Upper lobe of left lung (tissue), 6 donors: ENCODE measurements around the gene ERG28. TPM values are rescaled to one million over a fixed set of nuclear protein-coding genes. Genes with fewer than 3 reads are reported as not detected.

ENCODE experiments used
- ATAC-seq, 2 donors: fragments of 200-7000 bp; cut with Tn5 transposase; one replicate each; pipeline ENCODE4 v1.9.1; 2022; ENCODE audit warnings: mild to moderate bottlenecking in 2 of 2, moderate library complexity in 2 of 2; ENCODE audit not compliant: low FRiP score in 2 of 2
- DNase-seq, 2 donors: peaks; one replicate each; pipeline ENCODE4 v3.0.0-alpha.2; 2019 to 2020
- H3K27ac ChIP-seq, 4 donors: fragments of 200-600 bp; sonication (generic); one replicate each; pipeline ENCODE4 v1.5.1; 2016 to 2019
- H3K27me3 ChIP-seq, 4 donors: fragments of 200-600 bp; sonication (generic); one replicate each; pipeline ENCODE4 v1.5.1; 2017 to 2019
- H3K36me3 ChIP-seq, 4 donors: fragments of 200-600 bp; sonication (generic); one replicate each; pipeline ENCODE4 v1.5.1; 2016 to 2019
- H3K4me1 ChIP-seq, 4 donors: fragments of 200-600 bp; sonication (generic); one replicate each; pipeline ENCODE4 v1.5.1; 2018 to 2019
- H3K4me3 ChIP-seq, 4 donors: fragments of 200-600 bp; sonication (generic); one replicate each; pipeline ENCODE4 v1.5.1; 2017 to 2019; ENCODE audit warnings: mild to moderate bottlenecking in 2 of 4, moderate library complexity in 1 of 4
- H3K9me3 ChIP-seq, 4 donors: fragments of 200-600 bp; sonication (generic); one replicate each; pipeline ENCODE4 v1.5.1; 2018 to 2019
- EP300 ChIP-seq, 4 donors: sonication (generic); formaldehyde crosslinking; IDR thresholded peaks; one replicate each; pipeline ENCODE4 v1.5.1; 2017; ENCODE audit warnings: antibody characterized with exemption in 4 of 4, control low read depth in 2 of 4
- POLR2A ChIP-seq, 4 donors: fragments of 450-650 bp; IDR thresholded peaks; one replicate each; pipeline ENCODE4 v1.5.1; 2016 to 2017; ENCODE audit warnings: antibody characterized with exemption in 4 of 4, mild to moderate bottlenecking in 2 of 4
- POLR2AphosphoS5 ChIP-seq, 2 donors: sonication (generic); formaldehyde crosslinking; IDR thresholded peaks; one replicate each; pipeline ENCODE4 v1.5.1; 2017; ENCODE audit warnings: antibody characterized with exemption in 2 of 2
- WGBS, 2 donors: methylation state at CpG; one replicate each; pipeline ENCODE4 v1.1.5; 2017 to 2018; 5-methylcytosine and 5-hydroxymethylcytosine counted together
- total RNA-seq, 6 donors: library from RNA; depleted of rRNA in 4 of 6; stranded (reverse); fragments of >200 nt in 4 of 6; gene quantifications; one replicate each; pipeline versions ENCODE4 v1.1.0 to v1.2.1, GENCODE V29; 2016 to 2021
- TF ChIP-seq, protein P1 (sequence below), 6 experiments: fragments of 450-650 bp in 4 of 6; fragments of 200-600 bp in 2 of 6; sonication (generic) in 2 of 6; IDR thresholded peaks; one replicate each; pipeline ENCODE4 v1.5.1; 2016 to 2019; ENCODE audit warnings: antibody characterized with exemption in 6 of 6
- donor health status: DM: no; HTN: no; CAD: no; lungs with moderate emphysema.
- donor health status: DM: no; HTN: yes; CAD: no; lungs with severe emphysema.

The ERG28 gene
- total RNA-seq, 6 donors from 2014 or later: 6.3 to 36.0 (median 17.3) TPM

DNA sequence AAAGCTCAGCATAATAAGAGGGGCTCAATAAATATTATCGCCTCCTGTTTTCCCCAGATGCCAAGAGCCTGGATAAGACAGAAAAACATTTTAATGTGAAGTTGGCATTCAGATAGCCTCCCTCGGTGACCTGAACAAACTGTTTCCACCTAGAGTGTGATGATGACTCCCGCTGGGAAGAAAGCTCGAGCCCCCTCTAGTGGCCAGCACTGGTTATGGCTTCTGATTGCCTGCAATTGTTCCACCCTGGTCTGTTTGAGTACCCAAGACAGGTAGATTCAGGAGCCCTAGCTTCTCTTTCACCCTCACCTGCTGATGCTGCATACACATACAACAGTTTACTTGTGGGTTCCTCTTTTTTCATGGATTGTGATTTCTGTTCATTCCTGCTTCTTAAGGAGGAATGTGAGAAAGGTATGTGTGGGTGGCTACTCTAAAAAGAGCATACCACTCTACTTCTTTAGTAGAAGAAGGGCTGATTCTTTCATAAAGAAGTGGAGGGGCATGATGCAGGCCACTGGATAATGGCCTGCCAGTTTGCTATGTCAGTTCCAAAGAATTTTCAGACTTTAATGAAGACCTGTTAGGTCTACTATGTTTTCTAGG is 6.4 kb downstream of the ERG28 start:
- Histone ChIP-seq H3K4me1 (peaks cover 0 to 11% (median 4%) of the 10 kb centered on the region in 4 donors), H3K4me3 (no peak overlapping the region), H3K36me3 (peaks cover 20 to 68% (median 54%) of the 10 kb centered on the region in 4 donors), H3K27me3 (no peaks in the 10 kb centered on the region), H3K27ac (no peak overlapping the region), H3K9me3 (no peaks in the 10 kb centered on the region)
- 8 to 11% methylated on average over 4 of the region's 4 CpGs for WGBS, 2 donors
- DNase-seq (peak in 1 of 2 donors; percentile 85), ATAC-seq (peak; percentile 88 to 93)
- TF ChIP-seq POLR2A (IDR thresholded peaks at IDR 0.05) (no peak), POLR2AphosphoS5 (IDR thresholded peaks at IDR 0.05) (no peak), EP300 (IDR thresholded peaks at IDR 0.05) (no peak)
- TF ChIP-seq, protein P1, sequence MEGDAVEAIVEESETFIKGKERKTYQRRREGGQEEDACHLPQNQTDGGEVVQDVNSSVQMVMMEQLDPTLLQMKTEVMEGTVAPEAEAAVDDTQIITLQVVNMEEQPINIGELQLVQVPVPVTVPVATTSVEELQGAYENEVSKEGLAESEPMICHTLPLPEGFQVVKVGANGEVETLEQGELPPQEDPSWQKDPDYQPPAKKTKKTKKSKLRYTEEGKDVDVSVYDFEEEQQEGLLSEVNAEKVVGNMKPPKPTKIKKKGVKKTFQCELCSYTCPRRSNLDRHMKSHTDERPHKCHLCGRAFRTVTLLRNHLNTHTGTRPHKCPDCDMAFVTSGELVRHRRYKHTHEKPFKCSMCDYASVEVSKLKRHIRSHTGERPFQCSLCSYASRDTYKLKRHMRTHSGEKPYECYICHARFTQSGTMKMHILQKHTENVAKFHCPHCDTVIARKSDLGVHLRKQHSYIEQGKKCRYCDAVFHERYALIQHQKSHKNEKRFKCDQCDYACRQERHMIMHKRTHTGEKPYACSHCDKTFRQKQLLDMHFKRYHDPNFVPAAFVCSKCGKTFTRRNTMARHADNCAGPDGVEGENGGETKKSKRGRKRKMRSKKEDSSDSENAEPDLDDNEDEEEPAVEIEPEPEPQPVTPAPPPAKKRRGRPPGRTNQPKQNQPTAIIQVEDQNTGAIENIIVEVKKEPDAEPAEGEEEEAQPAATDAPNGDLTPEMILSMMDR (IDR thresholded peaks at IDR 0.05): peak; percentile 85 to 93 (median 90)

DNA sequence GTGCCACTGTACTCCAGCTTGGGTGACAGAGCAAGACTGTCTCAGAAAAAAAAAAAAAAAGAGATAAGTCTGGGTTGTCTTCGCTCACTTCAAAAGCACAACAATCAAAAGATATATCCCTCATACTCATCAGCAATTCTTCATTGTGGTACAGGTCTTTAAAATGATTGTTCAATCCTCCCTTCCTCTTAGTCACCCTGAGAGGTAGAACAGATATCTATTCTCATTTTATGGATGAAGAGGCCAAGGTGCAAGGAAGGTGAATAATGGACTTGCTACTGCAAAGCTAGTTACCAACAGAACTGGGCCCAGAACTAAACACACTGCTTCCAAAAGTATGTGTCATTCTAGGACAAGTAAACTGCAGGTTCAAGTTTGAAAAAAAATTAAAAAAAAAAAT is 7.1 kb downstream of the ERG28 start:
- WGBS, 2 donors: 89 to 94% methylated on average over 1 of the region's 1 CpG
- ATAC-seq (no peak), DNase-seq (no peak)
- no peak for TF ChIP-seq POLR2A (IDR thresholded peaks at IDR 0.05)
- no peak for TF ChIP-seq EP300 (IDR thresholded peaks at IDR 0.05)
- no peak for TF ChIP-seq POLR2AphosphoS5 (IDR thresholded peaks at IDR 0.05)
- TF ChIP-seq, protein P1 (IDR thresholded peaks at IDR 0.05): no peak
- Histone ChIP-seq H3K4me3 (no peak overlapping the region), H3K9me3 (no peaks in the 10 kb centered on the region), H3K36me3 (peaks cover 20 to 71% (median 55%) of the 10 kb centered on the region in 4 donors), H3K4me1 (peaks cover 0 to 11% (median 2%) of the 10 kb centered on the region in 4 donors), H3K27ac (no peak overlapping the region), H3K27me3 (no peaks in the 10 kb centered on the region)

DNA sequence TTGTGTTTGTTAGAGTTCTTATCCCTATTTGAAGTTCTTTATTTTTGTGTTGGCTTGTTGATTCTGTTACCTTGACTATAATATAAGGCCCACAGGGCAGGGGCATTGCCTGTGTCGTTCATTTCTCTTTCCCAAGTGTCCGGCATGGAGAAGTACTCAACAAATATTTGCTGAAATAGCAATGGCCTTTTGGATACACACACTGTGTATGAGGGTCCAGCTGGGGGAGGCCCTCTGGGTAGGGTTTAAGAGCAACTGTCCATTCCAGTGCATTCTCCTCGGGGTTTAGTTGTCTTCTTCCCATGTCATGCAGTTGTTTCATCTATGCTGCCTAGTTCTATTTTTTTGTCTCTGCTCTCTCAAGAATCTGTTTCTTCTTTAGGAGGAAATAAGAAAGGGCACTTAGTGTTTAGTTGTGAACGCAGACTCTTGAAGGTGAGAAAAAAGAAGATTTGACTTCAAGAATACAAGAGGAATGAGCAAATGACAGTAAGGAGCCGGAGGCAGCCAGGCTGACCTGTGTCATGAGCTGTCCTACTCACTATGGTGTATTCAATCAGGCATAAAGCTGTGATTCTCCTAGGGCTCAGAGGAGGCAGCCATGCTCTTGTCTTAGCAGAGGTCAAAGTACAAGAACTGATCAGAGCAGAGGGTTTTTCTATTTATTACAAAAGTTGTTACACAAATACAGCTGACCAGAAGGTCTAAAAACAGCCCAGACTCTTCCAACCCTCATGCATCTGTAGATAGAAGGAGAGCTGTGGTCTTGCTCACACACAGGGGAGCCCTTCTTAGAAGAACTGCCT is 10.2 kb downstream of the ERG28 start:
- ATAC-seq (no peak), DNase-seq (no peak)
- Histone ChIP-seq H3K9me3 (no peaks in the 10 kb centered on the region), H3K36me3 (peaks cover 17 to 67% (median 42%) of the 10 kb centered on the region in 4 donors), H3K27me3 (no peaks in the 10 kb centered on the region), H3K4me3 (no peak overlapping the region), H3K4me1 (peaks cover 18 to 36% (median 23%) of the 10 kb centered on the region in 4 donors), H3K27ac (peak overlapping the region; percentile 14 to 59 (median 28))
- TF ChIP-seq EP300 (IDR thresholded peaks at IDR 0.05) (no peak), POLR2AphosphoS5 (IDR thresholded peaks at IDR 0.05) (no peak), POLR2A (IDR thresholded peaks at IDR 0.05) (no peak)
- TF ChIP-seq, protein P1 (IDR thresholded peaks at IDR 0.05): no peak
- 73 to 77% methylated on average over 5 of the region's 5 CpGs for WGBS, 2 donors

DNA sequence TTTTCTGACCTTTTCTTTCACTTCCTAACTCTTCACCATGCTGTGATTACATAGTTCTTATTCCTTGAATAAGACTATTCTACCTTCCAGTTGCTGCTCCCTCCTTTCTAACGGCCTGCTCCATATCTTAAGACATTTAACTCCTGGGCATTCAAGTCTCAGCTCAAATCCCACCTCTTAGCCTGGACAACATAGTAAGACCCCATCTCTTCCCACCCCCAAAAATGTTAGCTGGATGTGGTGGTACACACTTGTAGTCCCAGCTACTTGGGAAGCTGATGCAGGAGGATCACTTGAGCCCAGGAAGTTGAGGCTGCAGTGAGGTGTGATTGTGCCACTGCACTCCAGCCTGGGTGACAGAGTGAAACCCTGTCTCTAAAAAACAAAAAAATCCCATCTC is 10.9 kb downstream of the ERG28 start:
- TF ChIP-seq, protein P1 (IDR thresholded peaks at IDR 0.05): no peak
- TF ChIP-seq POLR2A (IDR thresholded peaks at IDR 0.05): no peak
- no peak for TF ChIP-seq POLR2AphosphoS5 (IDR thresholded peaks at IDR 0.05)
- no peak for TF ChIP-seq EP300 (IDR thresholded peaks at IDR 0.05)
- Histone ChIP-seq H3K9me3 (no peaks in the 10 kb centered on the region), H3K27me3 (no peaks in the 10 kb centered on the region), H3K27ac (peak overlapping the region; percentile 14 to 59 (median 28)), H3K36me3 (peaks cover 17 to 62% (median 35%) of the 10 kb centered on the region in 4 donors), H3K4me1 (peaks cover 18 to 36% (median 23%) of the 10 kb centered on the region in 4 donors), H3K4me3 (no peak overlapping the region)
- 72 to 87% methylated on average over 1 of the region's 1 CpG for WGBS, 2 donors
- DNase-seq: no peak
- ATAC-seq: no peak
